Muscle of back (tissue), 11 donors: ENCODE results near the gene GK. TPM values are rescaled to one million over a fixed set of nuclear protein-coding genes. Genes with fewer than 3 reads are reported as not detected.
"Not testable (repeated sequence)": the region's sequence is repeated elsewhere in the genome, so short reads cannot be mapped to it uniquely, and the experiment has no call there.

ENCODE experiments used
- DNase-seq, 3 donors: peaks; one replicate each; pipeline versions ENCODE4 v3.0.0 to v3.0.0-alpha.2; 2013
- polyA plus RNA-seq, 10 donors: library from polyadenylated mRNA; unstranded; fragments of 120-200 nt; gene quantifications; one replicate each; pipeline ENCODE4 v1.2.1, GENCODE V29; 2013; ENCODE audit not compliant: insufficient read length in 10 of 10

The GK gene
- polyA plus RNA-seq, 10 donors: 3.3 to 6.2 (median 4.5) TPM

DNA sequence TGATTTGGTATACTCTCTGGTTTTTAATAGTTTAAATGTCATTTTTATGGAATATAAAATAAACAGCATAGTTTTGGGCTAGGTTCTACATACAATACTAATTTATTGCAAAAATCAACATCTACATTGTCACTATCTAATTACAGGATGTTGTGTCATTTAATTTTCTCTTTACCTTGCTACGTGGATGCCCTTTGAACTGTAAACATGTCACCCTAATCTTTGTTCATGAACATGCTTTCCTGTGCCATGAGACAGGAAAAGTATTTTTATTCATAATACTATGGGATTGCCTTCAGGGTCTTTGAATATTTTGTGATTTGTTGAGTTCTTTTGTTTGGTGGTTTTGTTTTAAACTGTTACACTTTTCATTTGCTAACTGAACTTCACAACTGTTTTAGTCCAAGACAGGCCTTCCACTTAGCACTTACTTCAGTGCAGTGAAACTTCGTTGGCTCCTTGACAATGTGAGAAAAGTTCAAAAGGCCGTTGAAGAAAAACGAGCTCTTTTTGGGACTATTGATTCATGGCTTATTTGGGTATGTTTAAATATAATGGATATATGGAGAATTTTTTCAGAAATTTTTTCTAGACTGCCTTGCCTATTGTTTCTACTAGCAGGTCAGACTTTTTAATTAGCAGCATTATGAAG is 40.9 kb downstream of the GK start:
- DNase-seq: no peak

DNA sequence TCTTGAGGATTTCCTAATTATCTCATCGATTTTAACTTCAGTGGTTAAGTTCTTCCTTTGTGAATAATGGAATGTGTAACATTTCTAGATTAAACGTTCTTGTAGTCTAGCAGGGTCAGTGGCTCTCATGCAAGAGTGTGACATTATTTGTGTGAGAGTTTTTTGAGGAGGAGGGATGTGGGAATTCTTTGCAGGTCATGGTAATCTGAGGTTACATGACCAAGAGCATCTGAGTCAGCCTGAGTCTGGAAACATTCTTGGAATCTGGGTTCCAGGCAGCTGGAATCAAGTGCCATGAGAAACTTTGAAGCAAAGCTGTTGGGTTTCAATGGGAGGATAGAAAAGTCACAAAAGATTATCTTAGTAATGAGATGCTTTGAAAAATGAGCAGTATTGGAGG is 49.5 kb downstream of the GK start:
- DNase-seq: peak in 1 of 3 donors; percentile 14

DNA sequence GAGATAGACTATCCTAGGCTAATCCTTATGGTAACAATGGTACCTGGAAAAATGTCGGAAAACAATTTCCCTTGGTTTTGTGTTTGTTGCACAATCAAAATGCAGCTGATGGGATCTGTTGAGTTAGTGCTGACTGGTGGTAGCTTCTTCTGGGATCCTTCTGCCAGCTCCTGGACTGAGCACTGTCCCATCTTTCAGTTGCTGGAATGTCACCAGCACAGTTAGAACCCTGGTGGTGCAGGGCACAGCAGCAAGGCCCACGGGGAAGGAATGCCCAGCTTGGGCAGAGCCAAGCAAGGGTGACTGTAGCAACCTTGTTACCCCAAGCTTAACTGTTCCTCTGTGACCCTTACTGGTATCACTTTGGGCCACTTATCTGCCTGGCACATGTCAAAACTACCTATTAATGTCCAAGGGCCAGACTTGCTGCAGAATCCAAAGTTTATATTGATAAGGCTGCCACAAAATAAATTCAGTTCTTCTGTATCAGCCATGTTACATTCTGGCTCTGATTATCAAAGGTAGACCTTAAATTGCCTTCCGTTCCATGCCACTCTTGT is 53.1 kb downstream of the GK start:
- DNase-seq: no peak

DNA sequence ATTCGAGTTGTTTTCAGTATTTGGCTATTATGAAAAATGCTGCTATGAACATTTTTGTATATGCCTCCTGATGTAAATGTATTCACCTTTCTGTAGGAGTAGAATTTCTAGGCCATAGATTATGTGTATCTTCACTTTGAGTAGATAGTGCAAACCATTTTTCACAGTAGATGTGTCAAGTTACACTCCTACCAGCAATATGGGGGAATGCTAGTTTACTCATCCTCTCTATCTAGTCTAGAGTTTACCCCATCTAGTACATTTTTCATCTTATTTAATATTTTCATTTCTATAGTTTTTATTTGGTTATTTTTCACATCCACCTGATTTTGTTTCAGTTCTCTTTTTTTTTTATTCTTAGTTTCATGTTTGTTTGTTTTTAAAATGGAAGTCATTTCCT is 59.0 kb downstream of the GK start:
- DNase-seq: no peak

- DNase-seq: peak; percentile 22 to 42 (median 33)
Measured at GRCh38 chrX:30713061-30713525, 59.9 kb downstream of the GK start.

DNA sequence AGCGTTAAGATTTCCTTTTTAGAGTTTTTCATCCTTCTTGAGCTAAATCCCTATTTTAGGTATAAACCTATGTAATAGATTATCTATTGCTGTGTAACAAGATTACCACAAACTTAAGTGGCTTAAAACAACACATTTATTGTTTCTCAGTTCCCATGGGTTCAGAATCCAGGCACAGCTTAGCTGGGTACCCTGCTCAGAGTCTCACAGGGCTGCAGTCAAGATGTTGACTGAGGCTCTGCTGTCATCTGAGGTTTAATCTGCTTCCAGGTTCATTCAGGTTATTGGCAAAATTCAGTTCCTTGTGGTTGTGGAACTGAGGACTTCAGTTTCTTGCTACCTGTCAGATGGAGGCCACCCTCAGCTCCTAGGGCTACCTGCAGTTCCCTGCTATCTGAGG is 60.9 kb downstream of the GK start:
- DNase-seq: no peak

DNA sequence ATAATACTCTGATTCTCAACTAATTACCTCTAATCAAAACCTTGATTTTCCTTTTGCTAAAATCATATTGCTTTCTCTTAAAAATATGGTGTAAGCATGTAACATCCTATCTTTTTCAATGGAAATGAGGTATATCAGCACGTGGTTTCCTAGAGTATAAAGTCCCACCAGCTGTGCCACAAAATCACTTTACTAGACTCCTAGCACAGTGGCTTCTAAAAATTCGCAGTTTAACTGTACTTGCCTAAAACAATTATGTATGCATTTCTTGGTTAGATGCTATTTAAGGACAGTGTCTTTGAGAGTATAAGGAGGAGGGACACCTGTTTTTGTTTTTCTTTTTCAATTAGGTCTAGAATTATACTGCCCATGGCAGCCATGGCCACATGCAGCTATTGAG is 62.8 kb downstream of the GK start:
- no peak for DNase-seq

GRCh38 chrX:30733852-30734660 is 80.8 kb downstream of the GK start:
- DNase-seq: no peak

- no peak for DNase-seq
Measured at GRCh38 chrX:30734782-30735181, 81.6 kb downstream of the GK start.

DNA sequence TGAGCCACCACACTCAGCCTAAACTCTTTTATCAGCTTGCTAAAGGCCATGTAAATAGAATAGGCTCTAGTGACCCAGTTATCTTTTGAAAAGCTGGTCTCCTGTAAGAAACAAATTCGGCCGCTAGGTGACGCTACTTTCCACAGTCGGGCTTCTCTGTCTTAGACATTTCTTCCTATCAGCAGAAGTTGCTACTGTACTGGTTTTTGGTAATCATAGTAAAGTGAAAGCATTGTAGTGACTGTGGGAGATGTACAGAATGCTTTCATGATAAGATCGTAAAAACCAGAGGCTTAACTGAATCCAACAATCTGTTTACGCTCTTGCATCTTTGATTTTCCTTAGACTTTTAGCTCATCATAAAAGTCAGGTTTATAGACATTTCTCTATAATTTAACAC is 82.6 kb downstream of the GK start:
- peak; percentile 31 to 56 (median 45) for DNase-seq

- no peak for DNase-seq
Measured at GRCh38 chrX:30741545-30741944, 88.3 kb downstream of the GK start.

DNA sequence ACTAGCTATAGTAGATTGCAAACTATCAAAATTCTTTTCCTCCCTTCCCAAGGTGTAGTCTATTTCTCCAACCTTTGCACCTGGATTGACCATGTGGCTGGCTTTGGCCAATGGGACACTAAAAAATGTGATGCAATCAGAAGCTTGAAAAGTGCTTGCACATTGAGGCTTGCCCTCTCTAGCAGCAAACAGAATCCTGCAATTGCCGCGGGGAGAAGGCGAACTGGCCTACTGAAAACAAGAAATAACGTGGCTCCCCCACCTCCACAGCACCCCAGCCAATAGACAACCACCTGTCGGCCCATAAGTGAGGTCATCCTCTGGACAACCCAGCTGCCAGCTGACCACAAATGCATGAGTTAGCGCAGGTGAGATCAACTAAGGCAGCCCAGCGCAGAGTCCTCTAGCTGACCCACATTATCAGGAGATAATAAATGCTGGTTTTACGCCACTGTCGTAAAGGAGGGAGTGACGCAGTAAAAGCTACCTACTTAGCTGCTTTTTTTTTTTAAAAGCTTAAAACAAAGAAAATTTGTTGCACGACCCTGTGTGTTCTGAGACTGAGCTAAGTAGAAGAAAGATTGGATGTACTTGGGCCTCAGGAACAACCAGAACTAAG is 95.2 kb downstream of the GK start:
- peak in 1 of 3 donors; percentile 2 for DNase-seq

DNA sequence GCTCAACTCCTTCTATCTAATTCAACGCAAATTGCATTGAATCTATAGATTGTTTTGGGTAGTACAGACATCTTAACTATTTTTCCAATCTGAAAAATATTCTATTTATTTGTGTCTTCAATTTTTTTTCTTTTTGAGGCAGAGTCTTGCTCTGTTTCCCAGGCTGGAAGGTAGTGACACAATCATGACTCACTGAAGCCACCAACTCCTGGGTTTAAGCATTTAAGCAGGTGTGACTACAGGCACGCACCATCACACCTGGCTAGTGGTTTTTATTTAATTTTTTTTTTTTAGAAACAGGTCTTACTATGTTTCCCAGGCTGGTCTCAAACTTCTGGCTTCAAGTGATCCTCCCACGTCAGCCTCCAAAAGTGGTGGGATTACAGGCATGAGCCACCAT is 98.3 kb downstream of the GK start:
- no peak for DNase-seq

DNA sequence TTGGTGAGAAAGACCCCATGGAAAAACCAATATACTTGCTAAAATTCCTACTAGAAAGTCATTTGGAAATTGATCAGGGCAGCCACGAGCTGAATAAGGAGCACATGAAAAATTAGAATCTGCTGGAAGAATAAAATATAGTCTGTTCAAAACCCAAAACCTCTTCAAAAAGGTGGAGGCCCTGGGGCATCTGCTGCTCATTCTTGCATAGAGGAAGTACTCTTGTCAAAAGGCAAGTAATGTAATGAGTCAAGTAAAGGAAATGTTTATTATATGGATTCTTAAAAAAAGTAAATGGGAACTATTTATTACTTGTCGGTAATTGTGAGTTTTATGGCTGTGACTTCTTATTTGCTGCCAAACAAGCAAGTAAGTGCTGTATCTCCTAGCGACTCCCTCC is 109.5 kb downstream of the GK start:
- DNase-seq: no peak

DNA sequence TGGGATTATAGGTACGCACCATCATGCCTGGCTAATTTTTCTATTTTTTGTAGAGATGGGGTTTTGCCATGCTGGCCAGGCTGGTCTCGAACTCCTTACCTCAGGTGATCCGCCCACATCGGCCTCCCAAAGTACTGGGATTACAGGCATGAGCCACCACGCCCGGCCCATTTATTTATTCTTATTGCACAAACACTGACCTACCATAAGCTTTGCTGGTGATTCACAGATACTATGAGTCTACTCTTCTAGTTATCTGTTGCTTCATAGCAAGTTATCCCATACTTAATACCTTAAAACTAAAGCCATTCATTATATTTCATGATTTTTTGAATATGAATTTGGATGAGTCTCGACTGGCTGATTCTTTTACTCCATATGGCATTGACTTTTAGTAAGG is 120.5 kb downstream of the GK start:
- DNase-seq: not testable (repeated sequence)

DNA sequence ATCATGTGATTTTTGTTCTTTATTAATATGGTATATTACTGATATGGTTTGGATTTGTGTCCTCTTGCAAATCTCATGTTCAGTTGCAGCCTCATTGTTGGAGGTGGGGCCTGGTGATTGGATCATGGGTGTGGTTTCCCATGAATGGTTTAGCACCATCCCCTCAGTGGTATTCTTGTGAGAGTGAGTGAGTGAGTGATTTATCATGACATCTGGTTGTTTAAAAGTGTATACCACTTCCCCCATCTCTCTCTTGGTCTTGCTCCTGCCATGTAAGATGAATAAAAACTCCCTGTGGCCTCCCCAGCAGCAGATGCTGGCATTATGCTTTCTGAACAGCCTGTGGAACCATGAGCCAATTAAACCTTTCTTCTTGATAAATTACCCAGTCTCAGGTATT is 124.4 kb downstream of the GK start:
- no peak for DNase-seq

- DNase-seq: no peak
Measured at GRCh38 chrX:30779453-30780030, 126.3 kb downstream of the GK start.

Other genes with a start within 250 kb of the GK start
- 1 to 10 TPM in 1 of 10 donors, under 1 TPM in 9; 0.25 to 1.1 (median 0.63) TPM for gene TASL, start 75.7 kb upstream of the GK start, polyA plus RNA-seq
- 10 to 100 TPM in 9 of 10 donors, 1 to 10 TPM in 1; 9.6 to 16.5 (median 12.8) TPM for gene TAB3, start 235.8 kb downstream of the GK start, polyA plus RNA-seq